Activated CD4-positive, alpha-beta T cell treated with anti-CD3 and anti-CD28 coated beads for 1 hour (primary cell): Measurements from ENCODE around the gene RNU7-1.

Experiments
- DNase-seq: peaks from one replicate; pipeline ENCODE4 v3.0.0-alpha.2; 2020

Gene RNU7-1

GRCh38 chr12:6954316-6955107 is 10.9 kb downstream of the RNU7-1 start:
- no peak for DNase-seq

- no peak for DNase-seq
Observed at GRCh38 chr12:6955108-6956020, 11.7 kb downstream of the RNU7-1 start.

- DNase-seq = no peak
Observed at GRCh38 chr12:6956021-6956727, 12.6 kb downstream of the RNU7-1 start.

GRCh38 chr12:6957151-6957701 is 13.6 kb downstream of the RNU7-1 start:
- no peak for DNase-seq

- no peak for DNase-seq
Observed at GRCh38 chr12:6957741-6958608, 14.4 kb downstream of the RNU7-1 start.

- no peak for DNase-seq
Observed at GRCh38 chr12:6958609-6959057, 15.0 kb downstream of the RNU7-1 start.

GRCh38 chr12:6959058-6959804 is 15.6 kb downstream of the RNU7-1 start:
- peak; percentile 60 for DNase-seq

- no peak for DNase-seq
Observed at GRCh38 chr12:6959805-6960592, 16.4 kb downstream of the RNU7-1 start.

- DNase-seq = no peak
Observed at GRCh38 chr12:6960593-6961277, 17.1 kb downstream of the RNU7-1 start.

- peak; percentile 91 for DNase-seq
Observed at GRCh38 chr12:6961278-6961694, 17.7 kb downstream of the RNU7-1 start.

- DNase-seq = no peak
Observed at GRCh38 chr12:6961695-6962284, 18.2 kb downstream of the RNU7-1 start.

GRCh38 chr12:6962285-6963015 is 18.8 kb downstream of the RNU7-1 start:
- DNase-seq = no peak

- DNase-seq = no peak
Observed at GRCh38 chr12:6963016-6963731, 19.6 kb downstream of the RNU7-1 start.

GRCh38 chr12:6963791-6964413 is 20.3 kb downstream of the RNU7-1 start:
- no peak for DNase-seq

- DNase-seq = no peak
Observed at GRCh38 chr12:6964605-6965025, 21.0 kb downstream of the RNU7-1 start.

- peak; percentile 84 for DNase-seq
Observed at GRCh38 chr12:6965026-6965661, 21.5 kb downstream of the RNU7-1 start.

- DNase-seq = no peak
Observed at GRCh38 chr12:6965714-6966113, 22.1 kb downstream of the RNU7-1 start.
